Stimulated activated CD4-positive, alpha-beta T cell treated with anti-CD3 and anti-CD28 coated beads, Interleukin-1b, Interleukin-23, amount 100 ng/mL, for 24 hours (primary cell): Measurements from ENCODE around the gene DBNDD1.

Source experiments
- DNase-seq, 4 experiments: peaks; one replicate each; pipeline ENCODE4 v3.0.0-alpha.2; 2020; ENCODE audit warnings: low read depth in 4 of 4, low spot score in 1 of 4

Gene DBNDD1

GRCh38 chr16:89965447-89966225 lies 53.6 kb downstream of the DBNDD1 start:
- no peak for DNase-seq

- no peak for DNase-seq
Observed at GRCh38 chr16:89964201-89964600, 55.1 kb downstream of the DBNDD1 start.

GRCh38 chr16:89962754-89963498 lies 56.3 kb downstream of the DBNDD1 start:
- no peak for DNase-seq

GRCh38 chr16:89961920-89962319 lies 57.3 kb downstream of the DBNDD1 start:
- DNase-seq: no peak

GRCh38 chr16:89960966-89961365 lies 58.3 kb downstream of the DBNDD1 start:
- no peak for DNase-seq

- DNase-seq: no peak
Observed at GRCh38 chr16:89958596-89958995, 60.7 kb downstream of the DBNDD1 start.

GRCh38 chr16:89958068-89958467 lies 61.2 kb downstream of the DBNDD1 start:
- DNase-seq: no peak

GRCh38 chr16:89957216-89957785 lies 62.0 kb downstream of the DBNDD1 start:
- no peak for DNase-seq

GRCh38 chr16:89956505-89957215 lies 62.6 kb downstream of the DBNDD1 start:
- DNase-seq: no peak

- DNase-seq: no peak
Observed at GRCh38 chr16:89955001-89955685, 64.1 kb downstream of the DBNDD1 start.
